C4-2B (cell line): Measurements from ENCODE around the gene IRGC.

ENCODE experiments used
- CTCF ChIP-seq: fragments of 450-650 bp; conservative IDR thresholded peaks from 2 replicates; pipeline ENCODE4 v1.5.1; 2017; ENCODE audit warnings: mild to moderate bottlenecking
- ZFX ChIP-seq: fragments of 450-650 bp; IDR thresholded peaks from 2 replicates; pipeline ENCODE4 v1.6.1; 2017

GRCh38 chr19:43759515-43759914 lies 43.6 kb downstream of the IRGC start:
- TF ChIP-seq CTCF = no peak
- TF ChIP-seq ZFX = no peak
